Measurements from ENCODE around the gene MT1A.

MT1A gene

GRCh38 chr16:56628486-56629350, 9.7 kb upstream of the MT1A start:
- DNase-seq: no peak
- in situ Hi-C loops (cut with MboI; ENCODE audit: low pct_unique_long_range_greater_than_20kb, low sequenced_read_pairs): no loop called here

DNA sequence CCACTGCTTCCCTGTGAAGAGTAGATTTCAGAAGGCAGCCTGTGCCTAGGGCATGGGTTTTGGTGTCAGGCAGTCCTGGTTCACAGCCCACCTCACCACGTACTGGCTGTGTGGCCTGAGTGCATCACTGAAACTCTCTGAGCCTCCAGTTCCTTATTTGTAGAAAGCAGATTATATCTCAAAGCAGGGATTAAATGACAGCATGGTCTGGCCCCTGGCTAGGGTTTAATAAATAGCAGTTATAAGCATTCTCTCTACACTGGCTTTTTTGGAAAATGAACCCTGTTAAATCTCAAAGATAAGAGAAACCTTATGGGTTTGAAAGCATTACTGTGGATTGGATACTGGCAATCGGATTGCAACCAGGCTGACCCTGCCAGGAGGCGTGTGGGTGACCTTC, 8.9 kb upstream of the MT1A start:
- no peak for DNase-seq

DNA sequence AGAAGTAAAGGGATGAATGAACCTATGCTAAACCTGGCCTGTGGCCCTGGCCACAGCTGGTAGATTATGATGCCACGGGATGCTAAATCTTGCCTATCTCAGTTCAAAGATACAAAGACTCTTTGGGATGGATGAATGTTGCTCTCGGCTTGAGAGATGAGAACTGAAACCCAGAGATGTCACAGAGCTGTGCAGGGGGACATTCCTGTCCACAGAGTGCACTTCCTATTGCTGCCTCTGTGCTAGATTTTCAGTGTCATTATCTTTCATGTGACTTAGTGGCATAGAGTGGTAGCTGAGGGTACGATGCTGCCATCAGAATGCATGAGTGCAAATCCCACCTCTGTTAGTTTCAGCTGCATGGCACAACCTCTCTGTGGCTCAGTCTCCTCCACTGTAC, 8.3 kb upstream of the MT1A start:
- DNase-seq: no peak
- in situ Hi-C loops (cut with MboI; ENCODE audit: low pct_unique_long_range_greater_than_20kb, low sequenced_read_pairs): no loop called here

More for the DNA sequence above, 8.9 kb upstream of the MT1A start:
- in situ Hi-C loops (cut with MboI; ENCODE audit: low pct_unique_long_range_greater_than_20kb, low sequenced_read_pairs): no loop called here

GRCh38 chr16:56631197-56631596, 7.3 kb upstream of the MT1A start:
- no peak for DNase-seq
- in situ Hi-C loops (cut with MboI; ENCODE audit: low pct_unique_long_range_greater_than_20kb, low sequenced_read_pairs): no loop called here

DNA sequence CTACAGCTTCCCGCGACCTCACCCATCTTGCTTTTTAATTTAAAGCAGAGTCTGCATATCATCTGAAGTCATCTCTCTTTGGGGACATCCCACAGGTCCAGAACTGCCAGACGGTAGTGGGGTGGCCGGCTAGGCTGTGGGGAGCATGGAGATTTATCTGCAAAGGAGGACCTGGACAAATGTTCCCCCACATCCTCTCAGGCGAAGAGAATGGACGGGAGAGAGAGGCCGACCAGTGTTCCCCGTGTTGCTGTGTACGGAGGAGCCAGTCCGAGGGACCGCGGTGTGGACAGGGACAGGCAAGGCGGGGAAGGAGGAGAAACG, 6.7 kb upstream of the MT1A start:
- in situ Hi-C loops (cut with MboI; ENCODE audit: low pct_unique_long_range_greater_than_20kb, low sequenced_read_pairs): no loop called here
- DNase-seq: no peak

DNA sequence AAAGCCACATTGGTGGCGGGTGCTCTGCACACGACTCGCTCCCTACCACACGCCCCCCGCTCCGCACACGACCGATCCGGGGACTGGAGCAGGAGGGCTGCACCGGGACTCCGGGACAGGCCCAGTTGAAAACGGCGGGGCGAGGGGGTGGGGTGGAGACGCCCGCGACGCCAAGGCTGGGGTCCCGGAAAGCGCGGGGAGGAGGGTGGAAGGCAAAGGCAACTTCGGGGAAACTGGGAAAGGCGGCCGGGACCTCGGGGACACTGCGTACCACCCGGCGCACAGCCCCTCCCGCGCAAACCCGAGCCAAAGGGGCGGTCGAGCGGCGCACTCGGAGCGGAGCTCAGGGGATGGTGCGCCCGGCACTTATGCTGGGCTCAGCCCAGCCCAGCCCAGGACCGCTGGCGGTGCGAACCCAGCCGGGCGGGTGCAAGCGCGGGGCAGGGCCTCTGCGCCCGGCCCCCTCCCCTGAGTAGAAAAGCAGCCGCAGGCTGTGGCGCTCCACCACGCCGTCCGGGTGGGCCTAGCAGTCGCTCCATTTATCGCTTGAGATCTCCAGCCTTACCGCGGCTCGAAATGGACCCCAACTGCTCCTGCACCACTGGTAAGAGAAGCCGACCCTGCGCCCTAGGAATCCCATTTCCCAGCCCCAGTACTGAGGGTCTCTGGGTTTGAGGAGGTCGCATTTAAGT, 6.2 kb upstream of the MT1A start, which contains the start of gene MT1M:
Gene MT1M (plus strand): TSS at position 504 of the 692 bp plus-strand sequence. CDS start 73 bp downstream, at position 577.
- in situ Hi-C loops (cut with MboI; ENCODE audit: low pct_unique_long_range_greater_than_20kb, low sequenced_read_pairs): no loop called here
- DNase-seq: peak; percentile 75

DNA sequence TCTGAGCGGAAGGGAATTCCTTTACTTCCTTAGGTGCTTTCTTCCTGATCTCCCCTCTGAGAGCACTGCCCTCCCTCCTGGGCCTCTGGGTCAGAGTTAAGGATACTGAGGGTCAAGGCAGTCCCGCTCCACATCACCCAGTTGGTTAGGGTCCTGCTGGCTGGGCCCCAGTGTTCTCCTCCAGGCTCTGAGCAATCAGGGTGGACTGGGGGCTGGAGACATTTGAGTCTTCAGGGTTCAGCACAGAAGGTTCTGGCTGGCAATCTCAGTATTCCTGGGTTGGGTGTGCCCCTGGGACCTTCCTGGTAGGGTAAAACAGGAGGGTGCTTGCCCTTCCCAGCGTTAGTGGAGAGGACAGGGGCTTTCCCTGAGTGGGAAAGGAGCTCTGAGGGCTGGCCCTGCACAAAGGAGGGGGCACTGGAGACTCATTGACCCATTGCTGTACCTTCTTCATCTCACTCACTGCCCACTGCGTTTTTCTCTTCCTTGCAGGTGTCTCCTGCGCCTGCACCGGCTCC, 5.6 kb upstream of the MT1A start:
- in situ Hi-C loops (cut with MboI; ENCODE audit: low pct_unique_long_range_greater_than_20kb, low sequenced_read_pairs): no loop called here
- no peak for DNase-seq

- DNase-seq: no peak
- in situ Hi-C loops (cut with MboI; ENCODE audit: low pct_unique_long_range_greater_than_20kb, low sequenced_read_pairs): no loop called here
These were observed 4.9 kb upstream of the MT1A start for GRCh38 chr16:56633535-56633934.

- in situ Hi-C loops (cut with MboI; ENCODE audit: low pct_unique_long_range_greater_than_20kb, low sequenced_read_pairs): no loop called here
- DNase-seq: no peak
These were observed 3.6 kb upstream of the MT1A start for GRCh38 chr16:56634715-56635440.

DNA sequence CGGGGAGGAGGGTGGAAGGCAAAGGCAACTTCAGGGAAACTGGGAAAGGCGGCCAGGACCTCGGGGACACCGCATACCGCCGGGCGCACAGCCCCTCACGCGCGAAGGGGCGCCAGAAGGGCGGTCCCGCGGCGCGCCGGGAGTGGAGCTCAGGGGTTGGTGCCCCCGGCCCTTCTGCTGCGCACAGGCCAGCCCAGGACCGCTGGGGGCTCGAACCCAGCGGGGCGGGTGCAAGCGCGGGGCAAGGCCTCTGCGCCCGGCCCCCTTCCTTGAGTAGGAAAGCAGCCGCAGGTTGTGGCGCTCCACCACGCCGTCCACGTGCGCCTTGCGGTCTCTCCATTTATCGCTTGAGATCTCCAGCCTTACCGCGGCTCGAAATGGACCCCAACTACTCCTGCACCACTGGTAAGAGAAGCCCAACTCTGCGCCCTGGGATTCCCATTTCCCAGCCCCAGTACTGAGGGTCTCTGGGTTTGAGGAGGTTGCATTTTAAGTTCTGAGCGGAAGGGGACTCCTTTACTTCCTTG, 3.0 kb upstream of the MT1A start:
- in situ Hi-C loops (cut with MboI; ENCODE audit: low pct_unique_long_range_greater_than_20kb, low sequenced_read_pairs): no loop called here

GRCh38 chr16:56636616-56637413, 1.7 kb upstream of the MT1A start:
- in situ Hi-C loops (cut with MboI; ENCODE audit: low pct_unique_long_range_greater_than_20kb, low sequenced_read_pairs): no loop called here
- no peak for DNase-seq

More for the DNA sequence above, 3.0 kb upstream of the MT1A start:
- no peak for DNase-seq

DNA sequence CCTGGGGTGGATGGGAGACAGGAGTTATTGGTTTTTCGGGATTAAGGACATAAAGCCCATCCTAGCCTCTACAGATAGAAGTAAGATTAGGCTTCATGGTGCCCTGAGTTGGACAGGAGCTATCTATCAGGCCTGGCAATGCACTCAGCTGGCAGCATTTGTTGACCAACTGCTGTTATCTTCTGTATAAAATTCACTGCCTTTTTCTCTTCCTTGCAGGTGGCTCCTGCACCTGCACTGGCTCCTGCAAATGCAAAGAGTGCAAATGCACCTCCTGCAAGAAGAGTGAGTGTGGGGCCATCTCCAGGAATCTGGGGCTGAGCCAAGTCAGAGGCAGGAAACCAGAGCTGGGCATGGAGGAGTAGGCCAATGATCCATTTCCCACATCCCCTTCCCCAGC, 579 bp downstream of the MT1A start:
- DNase-seq: no peak
- in situ Hi-C loops (cut with MboI; ENCODE audit: low pct_unique_long_range_greater_than_20kb, low sequenced_read_pairs): no loop called here

GRCh38 chr16:56640076-56640475, 1.6 kb downstream of the MT1A start:
- DNase-seq: no peak
- in situ Hi-C loops (cut with MboI; ENCODE audit: low pct_unique_long_range_greater_than_20kb, low sequenced_read_pairs): no loop called here

GRCh38 chr16:56641166-56641565, 2.7 kb downstream of the MT1A start:
- no peak for DNase-seq
- in situ Hi-C loops (cut with MboI; ENCODE audit: low pct_unique_long_range_greater_than_20kb, low sequenced_read_pairs): no loop called here

GRCh38 chr16:56643080-56643778, 4.8 kb downstream of the MT1A start:
- in situ Hi-C loops (cut with MboI; ENCODE audit: low pct_unique_long_range_greater_than_20kb, low sequenced_read_pairs): no loop called here
- DNase-seq: no peak

DNA sequence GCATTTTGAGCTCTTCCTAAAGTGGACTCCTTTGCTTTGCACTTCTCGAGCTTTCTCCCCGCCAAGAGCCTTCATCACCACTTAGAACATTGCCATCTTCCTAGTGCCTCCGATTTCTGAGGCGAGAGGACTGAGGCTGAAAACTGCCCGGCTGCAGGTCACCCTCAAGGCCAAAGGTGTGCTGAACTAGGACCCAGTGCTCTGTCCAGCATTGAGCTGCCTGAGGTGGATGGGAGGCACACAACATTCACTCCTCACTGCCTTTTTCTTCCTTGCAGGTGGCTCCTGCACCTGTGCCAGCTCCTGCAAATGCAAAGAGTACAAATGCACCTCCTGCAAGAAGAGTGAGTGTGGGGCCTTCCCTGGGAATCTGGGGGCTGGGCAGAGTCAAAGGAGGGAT, 5.4 kb downstream of the MT1A start:
- in situ Hi-C loops (cut with MboI; ENCODE audit: low pct_unique_long_range_greater_than_20kb, low sequenced_read_pairs): no loop called here
- no peak for DNase-seq

DNA sequence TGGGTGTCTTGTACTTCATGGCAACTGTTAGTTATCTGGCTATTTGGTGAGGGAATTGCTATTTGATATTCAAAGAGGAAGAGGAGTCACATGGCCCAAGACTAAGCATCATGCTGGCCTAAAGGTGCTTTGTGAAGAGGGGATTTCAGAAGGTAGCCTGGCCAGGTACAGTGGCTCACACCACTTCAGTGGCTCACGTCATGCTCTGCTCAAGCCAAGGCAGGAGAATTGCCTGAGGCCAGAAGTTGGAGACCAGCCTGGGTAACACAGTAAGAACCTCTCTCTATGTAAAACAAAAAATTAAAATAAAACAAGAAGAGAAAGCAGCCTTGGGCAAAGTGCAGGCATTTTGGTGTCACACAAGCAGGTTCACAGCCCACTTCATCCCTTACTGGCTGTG, 6.8 kb downstream of the MT1A start:
- DNase-seq: no peak
- in situ Hi-C loops (cut with MboI; ENCODE audit: low pct_unique_long_range_greater_than_20kb, low sequenced_read_pairs): no loop called here

DNA sequence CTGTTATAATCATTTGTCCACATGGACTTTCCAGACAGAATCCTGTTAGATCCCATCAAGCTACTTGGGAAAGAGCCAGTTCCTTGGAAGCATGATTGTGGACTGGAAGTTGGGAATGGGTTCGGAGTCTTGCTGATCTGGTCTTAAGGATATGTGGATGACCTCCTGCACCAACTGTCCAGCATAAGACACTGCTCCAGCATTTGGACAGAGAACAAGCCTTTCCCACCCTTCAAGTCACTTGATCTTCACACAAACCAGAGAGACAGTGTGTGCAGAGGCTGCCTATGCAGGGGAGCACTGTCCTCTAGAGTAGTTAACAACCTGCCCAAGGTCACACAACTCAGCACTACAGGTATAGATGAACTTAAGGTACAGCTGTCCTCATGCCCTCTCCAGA, 7.4 kb downstream of the MT1A start:
- no peak for DNase-seq
- in situ Hi-C loops (cut with MboI; ENCODE audit: low pct_unique_long_range_greater_than_20kb, low sequenced_read_pairs): no loop called here
